HepG2 (cell line): ENCODE results near the gene AGPAT3. TPM values are rescaled to one million over a fixed set of nuclear protein-coding genes. Genes with fewer than 3 reads are reported as not detected.

Source experiments
- ATAC-seq: fragments of 200-7000 bp; cut with Tn5 transposase; 3 replicates; pipeline ENCODE4 v1.9.1; 2020; ENCODE audit warnings: mild to moderate bottlenecking, moderate library complexity
- BruUV-seq: library from RNA; stranded (reverse); fragments of 400-500 nt; replicated peaks from 2 replicates; lab custom pipeline; 2021; lab: Mats Ljungman, UMichigan
- CTCF ChIA-PET: fragments of 300-600 bp; formaldehyde crosslinking; extraction: SDS; loops from one replicate; lab custom pipeline; 2021; ENCODE audit warnings: low total read pairs, inconsistent platforms, low intra/inter-chr PET ratio; lab: Yijun Ruan, JAX
- POLR2A ChIA-PET: fragments of 350-600 bp; sonication (Branson Sonifier 250); formaldehyde crosslinking; loops from one replicate; lab custom pipeline; 2020; ENCODE audit warnings: antibody characterized with exemption, inconsistent platforms; lab: Yijun Ruan, JAX
- DNase-seq: peaks from one replicate; pipeline ENCODE4 v3.0.0-alpha.2; 2015; ENCODE audit warnings: low spot score
- FAIRE-seq: peaks from 3 replicates; lab custom pipeline; 2011; peaks lifted over from hg19 to GRCh38; lab: Jason Lieb, UNC
- H2AFZ ChIP-seq: one replicate; pipeline ENCODE4 v1.6.1; 2011; ENCODE audit warnings: low read length, inconsistent platforms
- H3K27ac ChIP-seq: fragments of 300-600 bp; 3 replicates; pipeline ENCODE4 v1.8.0; 2011; ENCODE audit warnings: mixed run types, mild to moderate bottlenecking, mixed read lengths, low read length, inconsistent platforms; ENCODE audit not compliant: insufficient read depth; ENCODE audit errors: extremely low read length
- H3K27me3 ChIP-seq, 2 experiments: fragments of 200-600 bp in 1 of 2; 2 replicates in 1 of 2; 3 replicates in 1 of 2; pipeline versions ENCODE4 v1.6.0 to v1.8.0; 2011; ENCODE audit warnings: low read length in 2 of 2, mild to moderate bottlenecking in 2 of 2, moderate library complexity in 2 of 2, inconsistent platforms in 1 of 2; ENCODE audit not compliant: insufficient read depth in 2 of 2, control insufficient read depth in 1 of 2
- H3K36me3 ChIP-seq, 2 experiments: fragments of 200-600 bp in 1 of 2; replicated peaks in 1 of 2; 2 replicates in 1 of 2; 3 replicates in 1 of 2; pipeline versions ENCODE4 v1.5.1 to v1.8.0; 2011; ENCODE audit warnings: low read length in 2 of 2, inconsistent platforms in 1 of 2; ENCODE audit not compliant: insufficient read depth in 2 of 2, control insufficient read depth in 1 of 2
- H3K4me1 ChIP-seq: 2 replicates; pipeline ENCODE4 v1.5.1; 2012; ENCODE audit warnings: low read length, inconsistent platforms; ENCODE audit not compliant: insufficient read depth
- H3K4me2 ChIP-seq: 2 replicates; pipeline ENCODE4 v1.6.0; 2011; ENCODE audit warnings: low read depth, low read length, inconsistent platforms
- H3K4me3 ChIP-seq, 3 experiments: fragments of 200-600 bp in 1 of 3; sonication (generic), shearing (Covaris generic) in 1 of 3; replicated peaks in 1 of 3; 2 replicates each; pipeline ENCODE4 v1.5.1; 2011 to 2016; ENCODE audit warnings: low read length in 3 of 3, inconsistent platforms in 2 of 3, low read depth in 2 of 3, mild to moderate bottlenecking in 2 of 3, control low read depth in 1 of 3, mixed read lengths in 1 of 3; ENCODE audit not compliant: insufficient read depth in 1 of 3
- H3K79me2 ChIP-seq: one replicate; pipeline ENCODE4 v1.6.1; 2011; ENCODE audit warnings: low read length, inconsistent platforms; ENCODE audit not compliant: insufficient read depth
- H3K9ac ChIP-seq: 2 replicates; pipeline ENCODE4 v1.6.0; 2011; ENCODE audit warnings: mild to moderate bottlenecking, low read depth, low read length, inconsistent platforms; ENCODE audit not compliant: insufficient read depth
- H3K9me3 ChIP-seq: 2 replicates; pipeline ENCODE4 v1.5.1; 2012; ENCODE audit warnings: mild to moderate bottlenecking, low read length
- H4K20me1 ChIP-seq: 2 replicates; pipeline ENCODE4 v1.6.0; 2011; ENCODE audit warnings: inconsistent platforms, mild to moderate bottlenecking, low read length, moderate library complexity; ENCODE audit not compliant: insufficient read depth
- BCLAF1 ChIP-seq: fragments of 450-650 bp; IDR thresholded peaks from 2 replicates; pipeline ENCODE4 v1.6.1; 2017; ENCODE audit warnings: mild to moderate bottlenecking
- CCAR2 ChIP-seq: fragments of 200-400 bp; formaldehyde crosslinking; optimal IDR thresholded peaks from 2 replicates; pipeline ENCODE3; 2018; ENCODE audit warnings: low read depth, mild to moderate bottlenecking, low read length, moderate library complexity
- GABPA ChIP-seq, 2 experiments: IDR thresholded peaks; 2 replicates each; pipeline ENCODE4 v1.6.1; 2011 to 2016; ENCODE audit warnings: low read depth in 2 of 2, low read length in 1 of 2, missing biosample characterization in 1 of 2, missing genetic modification characterization in 1 of 2
- MLXIP ChIP-seq: sonication (generic); formaldehyde crosslinking; IDR thresholded peaks from 2 replicates; pipeline ENCODE4 v1.9.0; 2021; ENCODE audit warnings: missing genetic modification reagents, borderline replicate concordance
- PCBP1 ChIP-seq: fragments of 200-400 bp; formaldehyde crosslinking; IDR thresholded peaks from 2 replicates; pipeline ENCODE4 v1.6.1; 2017; ENCODE audit warnings: mild to moderate bottlenecking, low read depth, low read length, borderline replicate concordance
- PHF5A ChIP-seq: IDR thresholded peaks from one replicate; pipeline ENCODE4 v1.6.1; 2018; ENCODE audit warnings: low read depth, missing genetic modification reagents; ENCODE audit not compliant: unreplicated experiment
- SNAI1 ChIP-seq: sonication (generic); formaldehyde crosslinking; IDR thresholded peaks from 2 replicates; pipeline ENCODE4 v1.5.0; 2020; ENCODE audit warnings: mild to moderate bottlenecking, missing genetic modification reagents, borderline replicate concordance
- SNRNP70 ChIP-seq: fragments of 200-400 bp; formaldehyde crosslinking; IDR thresholded peaks from 2 replicates; pipeline ENCODE4 v1.6.1; 2017; ENCODE audit warnings: mild to moderate bottlenecking, low read depth, low read length, moderate library complexity
- ZMYM2 ChIP-seq: sonication (generic); formaldehyde crosslinking; IDR thresholded peaks from 2 replicates; pipeline ENCODE4 v1.8.0; 2022; ENCODE audit warnings: mild to moderate bottlenecking, missing genetic modification reagents
- ZNF670 ChIP-seq: sonication (generic); formaldehyde crosslinking; IDR thresholded peaks from 2 replicates; pipeline ENCODE4 v1.8.0; 2022; ENCODE audit warnings: mild to moderate bottlenecking, missing genetic modification reagents, borderline replicate concordance
- ZSCAN22 ChIP-seq: sonication (generic); formaldehyde crosslinking; IDR thresholded peaks from 2 replicates; pipeline ENCODE4 v1.4.0; 2020; ENCODE audit warnings: mild to moderate bottlenecking, missing genetic modification reagents
- WGBS: methylation state at CpG from one replicate; pipeline ENCODE4 v1.1.6; 2017; ENCODE audit warnings: low lambda C conversion rate; 5-methylcytosine and 5-hydroxymethylcytosine counted together
- in situ Hi-C: cut with HindIII; loops from 2 replicates; pipeline ENCODE4 v1.10.0; 2017; ENCODE audit warnings: low pct_unique_long_range_greater_than_20kb; ENCODE audit not compliant: extremely low pct_ligation_motif_present
- intact Hi-C: fragments of 100-400 bp; cut with micrococcal nuclease; formaldehyde crosslinking; loops from one replicate; pipeline ENCODE4 v1.10.0; 2022; ENCODE audit not compliant: unreplicated experiment
- polyA plus RNA-seq, 8 experiments: library from polyadenylated mRNA; depleted of rRNA in 3 of 8; stranded (reverse) in 7 of 8; unstranded in 1 of 8; fragments of >200 nt; fragmentation: Illumina TruSeq in 4 of 8; extraction: Trizol in 4 of 8; gene quantifications; 2 replicates each; pipeline versions ENCODE4 v1.2.1 to v1.2.3, GENCODE V29; 2011 to 2016; ENCODE audit warnings: low read depth in 4 of 8, missing spikeins in 1 of 8, mixed read lengths in 1 of 8; ENCODE audit not compliant: insufficient read depth in 1 of 8
- total RNA-seq, 5 experiments: library from RNA; depleted of rRNA; stranded (reverse); fragments of >200 nt; fragmentation: Illumina TruSeq; extraction: Trizol; gene quantifications; 2 replicates each; pipeline ENCODE4 v1.2.3, GENCODE V29; 2016; ENCODE audit warnings: low read depth in 1 of 5

Gene AGPAT3
- total and polyA plus RNA-seq, 2 of the 13 experiments (the other 11 are each of a cell fraction or from before 2014, with no cell fraction given), result 32.2 to 54.4 TPM

- H3K4me1 ChIP-seq, result 0 out of 2 replicates have a peak, but pooled peaks cover 1% of the 10 kb centered on the region
- H3K4me3 ChIP-seq, result no peak overlapping the region
- no peak overlapping the region for H2AFZ ChIP-seq
- no peaks in the 10 kb centered on the region for H3K79me2 ChIP-seq
- ATAC-seq (no peak), DNase-seq (no peak), FAIRE-seq (no peak)
- no peak overlapping the region for H3K27ac ChIP-seq
- ChIA-PET CTCF (no interaction called here), POLR2A (no interaction called here)
- no TSS peak for BruUV-seq
- intact Hi-C loops (no loop called here), in situ Hi-C loops (no loop called here)
- no peaks in the 10 kb centered on the region for H3K27me3 ChIP-seq
- H3K4me2 ChIP-seq, result no peak overlapping the region
- peaks cover 18 to 48% of the 10 kb centered on the region in 2 experiments for H3K36me3 ChIP-seq
- no peaks in the 10 kb centered on the region for H4K20me1 ChIP-seq
- TF ChIP-seq GABPA (IDR thresholded peaks at IDR 0.05; ENCODE audit: low read depth, low read length), result no peak
- TF ChIP-seq GABPA (CRISPR knock-in tag; IDR thresholded peaks at IDR 0.05; ENCODE audit: low read depth), result no peak
- no peak for TF ChIP-seq ZMYM2 (CRISPR knock-in tag)
- no peak for TF ChIP-seq ZNF670 (CRISPR knock-in tag)
- TF ChIP-seq ZSCAN22 (CRISPR knock-in tag), result no peak
- TF ChIP-seq SNRNP70, result no peak
- TF ChIP-seq MLXIP (CRISPR knock-in tag), result no peak
- no peak for TF ChIP-seq PCBP1
- no peak for TF ChIP-seq SNAI1
- TF ChIP-seq PHF5A (CRISPR knock-in tag), result no peak
- TF ChIP-seq CCAR2, result no peak
- TF ChIP-seq BCLAF1, result no peak
- 97% methylated on average over 7 of the region's 18 CpGs for WGBS
- H3K9ac ChIP-seq, result no peak overlapping the region
- H3K9me3 ChIP-seq, result no peaks in the 10 kb centered on the region
These were observed 102.0 kb downstream of the AGPAT3 start for GRCh38 chr21:43966946-43967512.
